ENCODE data around the gene PIBF1.
"Not testable (repeated sequence)": the region's sequence is repeated elsewhere in the genome, so short reads cannot be mapped to it uniquely, and the experiment has no call there.

The PIBF1 gene

DNA sequence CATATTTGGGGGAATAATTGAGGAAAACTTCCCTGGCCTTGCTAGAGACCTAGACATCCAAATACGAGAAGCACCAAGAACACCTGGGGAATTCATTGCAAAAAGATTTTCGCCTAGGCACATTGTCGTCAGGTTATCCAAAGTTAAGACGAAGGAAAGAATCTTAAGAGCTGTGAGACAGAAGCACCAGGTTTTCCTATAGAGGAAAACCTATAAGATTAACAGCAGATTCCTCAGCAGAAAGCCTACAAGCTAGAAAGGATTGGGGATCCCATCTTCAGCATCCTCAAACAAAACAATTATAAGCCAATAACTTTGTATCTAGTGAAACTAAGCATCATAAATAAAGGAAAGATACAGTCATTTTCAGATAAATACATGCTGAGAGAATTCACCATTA, 114.9 kb downstream of the PIBF1 start:
- no peak for DNase-seq (ENCODE audit: low read depth in 2 of 3, low spot score in 2 of 3)

DNA sequence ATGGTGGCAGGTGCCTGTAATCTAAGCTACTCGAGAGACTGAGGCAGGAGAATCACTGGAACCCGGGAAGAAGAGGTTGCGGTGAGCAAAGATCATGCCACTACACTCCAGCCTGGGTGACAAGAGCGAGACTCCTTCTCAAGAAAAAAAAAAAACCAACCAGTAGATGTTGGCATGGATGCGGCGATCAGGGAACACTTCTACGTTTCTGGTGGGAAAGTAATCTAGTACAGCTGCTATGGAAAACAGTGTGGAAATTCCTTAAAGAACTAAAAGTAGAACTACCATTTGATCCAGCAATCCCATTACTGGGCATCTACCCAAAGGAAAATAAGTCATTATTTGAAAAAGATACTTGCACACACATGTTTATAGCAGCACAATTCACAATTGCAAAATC, 119.6 kb downstream of the PIBF1 start:
- not testable (repeated sequence) for DNase-seq (ENCODE audit: low read depth in 2 of 3, low spot score in 2 of 3)

DNA sequence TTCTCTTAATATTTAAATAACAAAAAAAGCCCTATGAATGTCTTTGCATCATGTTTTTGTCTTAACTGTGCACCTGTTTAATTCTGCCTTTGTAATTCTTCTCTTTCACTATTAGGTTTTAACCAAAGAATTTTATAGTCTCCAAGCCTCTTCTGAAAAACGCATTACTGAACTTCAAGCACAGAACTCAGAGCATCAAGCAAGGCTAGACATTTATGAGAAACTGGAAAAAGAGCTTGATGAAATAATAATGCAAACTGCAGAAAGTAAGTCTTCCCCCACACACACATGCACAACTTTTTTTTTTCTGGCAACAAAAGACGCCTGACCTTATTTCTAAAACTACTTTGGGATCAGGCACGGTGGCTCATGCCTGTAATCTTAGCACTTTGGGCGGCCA, 126.5 kb downstream of the PIBF1 start:
- DNase-seq (ENCODE audit: low read depth in 2 of 3, low spot score in 2 of 3), result no peak

DNA sequence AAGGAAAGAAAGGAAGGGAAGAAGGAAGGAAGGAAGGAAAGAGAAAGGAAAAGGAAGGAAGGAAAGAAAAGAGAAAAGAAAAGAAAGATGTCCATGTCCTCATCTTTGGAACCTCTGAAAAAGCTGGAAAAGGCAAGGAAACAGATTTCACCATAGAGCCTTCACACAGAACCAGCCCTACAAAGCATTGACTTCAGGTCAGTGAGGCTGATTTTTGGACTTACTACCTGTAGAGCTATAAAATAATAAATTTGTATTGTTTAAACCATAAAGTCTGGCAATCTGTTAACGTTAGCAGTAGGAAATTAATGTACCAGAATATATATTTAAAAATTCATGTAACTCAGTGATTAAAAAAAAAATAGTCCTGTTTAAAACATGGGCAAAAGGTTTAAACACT, 130.0 kb downstream of the PIBF1 start:
- no peak for DNase-seq (ENCODE audit: low read depth in 2 of 3, low spot score in 2 of 3)

DNA sequence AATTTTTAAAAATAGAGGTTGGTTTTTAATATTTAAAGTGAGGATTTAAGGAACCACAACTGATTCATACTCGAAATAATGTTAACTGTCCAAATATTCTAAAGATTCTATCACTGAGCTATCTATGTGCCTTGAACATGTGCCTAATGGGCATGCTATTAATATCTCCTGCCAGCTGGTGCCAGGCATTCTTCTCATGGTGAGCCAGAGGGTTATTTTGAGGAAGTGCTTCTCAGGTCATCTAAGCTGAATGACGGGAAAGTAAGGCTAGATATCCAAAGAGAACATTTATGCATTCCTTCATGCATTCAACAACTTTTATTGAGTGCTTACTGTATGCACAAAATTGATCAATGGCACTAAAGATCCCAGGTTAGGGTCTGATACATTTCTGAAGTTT, 138.2 kb downstream of the PIBF1 start:
- no peak for DNase-seq (ENCODE audit: low read depth in 2 of 3, low spot score in 2 of 3)

DNA sequence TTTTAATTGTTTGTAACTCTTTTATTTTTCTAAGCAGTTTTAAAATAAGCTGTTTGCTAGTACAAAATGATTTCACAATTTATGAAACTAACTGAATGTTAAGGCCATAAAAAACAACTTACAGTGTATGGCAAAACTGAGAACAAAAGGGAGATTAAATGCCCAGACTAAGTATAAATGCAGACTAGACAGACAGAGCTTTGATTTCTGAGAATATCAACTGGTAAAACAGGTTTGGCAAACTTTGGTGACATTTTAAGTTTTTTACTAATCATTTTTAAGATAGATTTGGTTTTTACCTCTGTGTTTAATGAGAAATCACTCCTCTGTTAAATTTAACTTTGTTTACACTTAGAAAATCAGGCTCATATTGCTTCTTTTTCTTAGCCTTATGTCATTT, 149.4 kb downstream of the PIBF1 start:
- no peak for DNase-seq (ENCODE audit: low read depth in 2 of 3, low spot score in 2 of 3)

DNA sequence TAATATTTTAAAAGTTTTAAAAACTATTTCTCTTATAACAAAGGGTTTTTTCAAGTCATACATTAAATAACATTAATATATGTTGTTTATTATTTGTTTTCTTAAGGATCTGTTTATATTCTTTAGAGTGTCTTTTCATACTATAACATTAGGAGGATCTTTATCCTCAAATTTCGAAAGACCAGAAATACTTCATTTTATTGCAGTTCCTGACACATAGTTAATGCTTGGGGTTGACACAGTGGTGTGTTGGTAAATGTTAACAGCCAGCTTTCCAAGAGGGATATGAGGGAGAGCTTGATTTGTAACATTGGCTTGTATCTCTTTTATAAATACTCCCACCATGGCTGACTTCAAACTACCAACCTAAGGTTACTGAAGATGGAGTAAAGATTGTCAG, 150.3 kb downstream of the PIBF1 start:
- no peak for DNase-seq (ENCODE audit: low read depth in 2 of 3, low spot score in 2 of 3)

DNA sequence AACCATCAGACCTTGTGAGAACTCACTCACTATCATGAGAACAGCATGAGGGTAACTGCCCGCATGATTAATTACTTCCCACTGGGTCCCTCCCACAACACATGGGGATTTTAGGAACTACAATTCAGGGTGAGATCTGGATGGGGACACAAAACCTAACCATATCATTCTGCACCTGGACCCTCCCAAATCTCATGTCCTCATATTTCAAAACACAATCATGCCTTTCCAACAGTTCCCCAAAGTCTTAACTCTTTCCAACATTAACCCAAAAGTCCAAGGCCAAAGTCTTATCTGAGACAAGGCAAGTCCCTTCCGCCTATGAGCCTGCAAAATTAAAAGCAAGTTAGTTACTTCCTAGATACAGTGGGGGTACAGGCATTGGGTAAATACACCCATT, 164.3 kb downstream of the PIBF1 start:
- DNase-seq (ENCODE audit: low read depth in 2 of 3, low spot score in 2 of 3), result not testable (repeated sequence)

DNA sequence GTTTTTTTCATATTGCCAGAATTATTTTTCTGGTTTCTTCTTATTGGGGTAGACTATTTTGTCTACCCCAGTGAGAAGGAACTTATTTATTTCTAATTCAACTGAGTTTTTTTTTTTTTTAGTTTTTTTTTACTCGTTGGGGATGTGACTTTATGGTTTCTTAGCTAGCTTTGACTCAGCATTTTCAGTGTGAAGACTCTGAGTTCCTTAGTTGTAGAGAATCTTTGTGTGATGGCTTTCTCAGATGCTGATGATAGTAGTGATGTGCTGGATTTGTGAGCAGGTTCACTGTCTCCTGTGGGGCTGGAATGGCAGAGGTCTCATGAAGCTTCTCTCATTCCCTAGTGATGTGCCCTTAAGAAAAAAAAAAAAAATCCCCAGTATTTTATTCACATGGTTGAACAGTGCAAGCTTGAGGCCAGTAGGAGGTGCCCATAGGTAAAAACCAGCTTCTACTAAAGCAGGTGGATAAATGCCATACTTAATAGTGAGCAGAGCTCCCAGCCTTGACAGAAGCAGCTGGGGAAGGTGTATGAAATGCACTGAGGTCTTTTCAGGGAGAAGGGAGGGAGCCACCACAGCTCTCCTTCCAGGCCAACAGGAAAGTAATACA, 170.7 kb downstream of the PIBF1 start:
- DNase-seq (ENCODE audit: low read depth in 2 of 3, low spot score in 2 of 3), result no peak

DNA sequence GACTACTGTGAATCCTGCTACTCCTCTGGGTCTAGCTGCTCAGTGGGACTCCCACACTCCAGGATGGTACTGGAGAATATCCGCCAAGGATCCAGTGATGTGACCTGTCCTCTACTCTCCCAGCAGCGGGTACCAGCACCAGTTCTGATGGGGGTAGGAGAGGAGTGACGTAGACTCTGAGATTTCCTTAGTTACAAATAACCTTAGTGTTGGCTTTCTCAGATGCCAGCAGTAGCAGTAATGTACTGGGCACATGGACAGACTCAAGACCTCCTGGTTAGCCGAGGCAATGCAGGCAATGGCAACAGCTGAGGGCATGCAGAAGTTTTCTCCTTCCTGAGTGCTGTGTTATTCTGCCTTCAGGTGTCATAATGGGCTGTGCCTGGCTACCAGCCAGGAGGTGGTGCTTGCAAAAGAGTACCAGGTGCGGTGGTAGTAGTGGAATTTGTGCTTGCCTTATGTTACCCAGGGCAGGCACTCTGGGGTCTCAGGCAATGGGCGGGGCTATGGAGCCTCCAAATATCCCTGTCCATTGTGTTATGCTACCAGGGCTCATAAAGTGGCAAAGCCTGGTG, 171.5 kb downstream of the PIBF1 start:
- DNase-seq (ENCODE audit: low read depth in 2 of 3, low spot score in 2 of 3), result no peak

DNA sequence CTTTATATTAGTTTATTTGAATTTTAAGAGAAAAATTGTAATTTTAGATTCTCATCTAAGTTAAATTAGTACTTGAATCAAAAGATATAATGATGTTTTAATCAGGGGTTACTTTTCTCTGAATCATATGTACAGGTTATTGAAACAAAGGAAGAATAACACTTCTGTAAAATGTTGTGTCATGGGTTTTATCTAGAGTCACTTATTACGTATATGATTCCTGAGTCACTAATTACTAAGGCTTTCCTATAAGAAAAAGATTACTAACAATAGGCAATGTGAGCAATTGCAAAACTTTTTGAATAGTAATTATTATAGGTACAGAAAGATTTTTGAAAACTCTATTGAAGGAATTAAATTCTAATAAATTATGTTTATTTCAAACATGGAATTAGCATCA, 177.7 kb downstream of the PIBF1 start:
- no peak for DNase-seq (ENCODE audit: low read depth in 2 of 3, low spot score in 2 of 3)

DNA sequence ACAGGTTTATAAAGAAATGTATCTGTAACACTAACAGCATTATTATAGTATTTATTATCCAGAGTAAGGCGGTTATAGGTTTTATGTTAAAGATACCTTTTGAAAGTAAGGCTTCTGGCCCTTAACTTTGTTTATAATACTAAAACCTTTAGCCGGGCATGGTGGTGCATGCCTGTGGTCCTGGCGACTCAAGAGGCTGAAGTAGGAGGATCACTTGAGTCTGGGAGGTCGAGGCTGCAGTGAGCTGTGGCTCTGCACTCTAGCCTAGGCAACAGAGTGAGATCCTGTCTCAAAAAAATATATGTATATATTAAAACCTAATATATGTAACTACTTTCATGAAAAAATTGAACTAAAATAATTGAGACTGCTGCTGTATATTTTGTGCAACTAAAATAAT, 178.2 kb downstream of the PIBF1 start:
- no peak for DNase-seq (ENCODE audit: low read depth in 2 of 3, low spot score in 2 of 3)

DNA sequence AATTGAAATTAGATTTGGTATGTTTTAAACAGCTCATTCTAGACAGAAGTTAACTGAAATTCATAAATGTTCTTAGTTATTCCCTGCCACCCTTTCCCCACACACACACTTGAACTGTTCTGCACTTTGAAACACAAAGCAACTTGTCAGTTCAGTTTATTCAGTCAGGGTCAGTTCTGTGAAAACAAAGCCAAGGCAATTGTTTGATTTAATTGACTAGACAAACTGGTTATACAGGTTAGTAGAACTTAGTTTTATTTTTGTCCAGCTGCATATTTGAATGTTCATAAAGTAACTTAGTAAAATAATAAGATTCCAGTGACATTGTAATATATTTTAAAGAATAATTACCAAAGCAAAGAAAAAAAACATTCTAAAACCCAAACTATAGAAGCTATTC, 178.6 kb downstream of the PIBF1 start:
- DNase-seq (ENCODE audit: low read depth in 2 of 3, low spot score in 2 of 3), result no peak

DNA sequence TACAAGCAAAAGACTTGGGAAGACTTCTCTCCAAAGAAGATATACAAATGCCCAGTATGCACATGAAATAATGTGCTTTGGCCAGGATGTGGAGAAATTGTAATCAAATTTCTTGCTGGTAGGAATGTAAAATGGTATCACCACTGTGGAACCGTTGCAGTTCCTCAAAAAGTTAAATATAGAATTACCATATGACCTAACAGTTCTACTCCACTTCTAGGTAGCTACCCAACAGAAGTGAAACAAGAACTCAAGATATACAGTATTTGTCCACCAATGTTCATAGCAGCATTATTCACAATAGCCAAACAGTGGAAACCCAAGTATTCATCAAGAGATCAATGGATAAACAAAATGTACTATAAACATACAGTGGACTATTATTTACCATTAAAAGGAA, 181.8 kb downstream of the PIBF1 start:
- no peak for DNase-seq (ENCODE audit: low read depth in 2 of 3, low spot score in 2 of 3)

DNA sequence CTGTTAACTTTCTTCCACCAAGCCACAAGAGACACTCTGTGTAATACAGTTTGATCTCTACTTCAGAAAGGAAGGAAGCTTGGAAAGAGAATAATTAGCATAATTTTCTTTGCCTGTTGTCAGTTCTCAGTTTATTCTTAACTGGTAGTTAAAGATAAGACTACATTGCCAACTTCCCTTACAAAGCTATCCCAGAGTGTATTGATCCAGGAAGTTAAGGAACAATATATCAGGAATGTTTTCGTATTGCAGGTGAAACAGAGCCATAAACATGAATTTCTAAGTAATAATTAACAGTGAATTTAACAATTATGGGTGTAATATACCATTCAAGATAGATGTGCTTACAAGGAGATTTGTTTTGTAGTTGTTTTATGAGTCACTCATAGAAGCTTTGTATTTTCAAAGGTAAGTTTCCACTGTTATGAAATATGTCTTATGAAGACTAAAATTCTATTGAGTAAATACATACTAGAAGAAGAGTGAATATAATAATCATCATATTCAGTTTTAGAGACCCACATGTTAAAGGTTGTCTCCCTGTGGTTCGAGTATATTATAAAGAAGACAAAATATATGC, 188.5 kb downstream of the PIBF1 start:
- no peak for DNase-seq (ENCODE audit: low read depth in 2 of 3, low spot score in 2 of 3)

DNA sequence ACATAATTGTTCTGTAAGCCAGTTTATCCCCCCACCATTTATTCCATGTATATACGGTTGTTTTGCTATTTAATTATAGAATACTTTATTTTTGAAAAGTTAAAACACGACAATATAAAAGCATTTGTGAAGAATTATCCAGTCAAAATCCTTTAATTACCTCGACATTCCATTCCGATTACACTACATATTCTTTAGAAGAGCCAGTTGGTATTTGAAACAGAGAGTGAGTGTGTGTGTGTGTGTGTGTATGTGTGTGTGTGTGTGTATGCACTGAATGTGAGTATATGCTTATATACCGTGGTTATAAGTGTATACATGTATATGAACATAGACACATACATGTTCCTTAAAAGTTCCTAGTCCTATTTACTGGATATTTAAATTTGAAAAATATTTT, 189.0 kb downstream of the PIBF1 start:
- DNase-seq (ENCODE audit: low read depth in 2 of 3, low spot score in 2 of 3), result no peak

DNA sequence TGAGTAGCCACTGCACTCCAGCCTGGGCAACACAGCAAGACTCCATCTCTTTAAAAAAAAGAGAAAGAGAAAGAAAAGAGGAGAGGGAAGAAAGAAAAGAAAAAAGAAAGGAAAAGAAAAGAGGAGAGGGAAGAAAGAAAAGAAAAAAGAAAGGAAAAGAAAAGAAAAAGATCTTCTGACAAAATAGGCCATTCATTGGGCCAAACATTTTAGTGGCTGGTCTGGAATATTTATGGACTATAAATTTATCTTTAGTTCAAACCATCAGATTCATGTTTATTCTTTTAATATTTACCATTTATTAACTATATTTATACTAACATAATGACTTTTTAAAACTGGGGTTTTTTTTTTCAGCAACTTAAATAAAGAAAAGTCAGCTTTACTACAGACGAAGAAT, 191.3 kb downstream of the PIBF1 start:
- DNase-seq (ENCODE audit: low read depth in 2 of 3, low spot score in 2 of 3), result no peak

DNA sequence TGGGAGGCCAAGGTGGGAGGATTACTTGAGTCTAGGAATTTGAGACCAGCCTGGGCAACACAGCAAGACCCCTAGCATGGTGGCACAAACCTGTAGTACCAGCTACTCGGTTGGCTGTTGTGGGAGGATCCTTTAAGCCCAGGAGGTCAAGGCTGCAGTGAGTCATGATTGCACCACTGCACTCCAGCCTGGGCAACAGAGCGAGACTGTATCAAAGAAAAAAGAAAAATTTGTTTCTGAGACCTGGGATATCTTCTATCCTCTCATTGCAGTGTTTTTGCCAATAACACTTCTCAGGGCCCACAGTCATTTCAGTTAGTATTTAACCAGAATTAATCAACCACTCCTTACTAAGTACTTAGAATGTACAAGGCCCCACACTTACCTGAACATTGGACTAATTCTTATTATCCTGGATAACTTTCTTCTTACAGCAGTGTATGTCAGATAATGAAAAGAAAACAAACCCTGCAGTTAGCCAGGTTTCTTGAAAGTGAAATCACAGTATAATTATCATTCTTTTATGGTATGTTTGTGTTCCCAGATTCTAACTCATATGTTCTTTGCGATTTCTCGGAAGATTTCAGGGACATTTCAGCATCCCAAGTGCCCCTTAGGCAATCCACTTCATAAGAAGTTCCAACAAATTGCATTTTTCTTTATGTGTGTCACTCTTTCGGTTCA, 201.3 kb downstream of the PIBF1 start:
- DNase-seq (ENCODE audit: low read depth in 2 of 3, low spot score in 2 of 3), result no peak

DNA sequence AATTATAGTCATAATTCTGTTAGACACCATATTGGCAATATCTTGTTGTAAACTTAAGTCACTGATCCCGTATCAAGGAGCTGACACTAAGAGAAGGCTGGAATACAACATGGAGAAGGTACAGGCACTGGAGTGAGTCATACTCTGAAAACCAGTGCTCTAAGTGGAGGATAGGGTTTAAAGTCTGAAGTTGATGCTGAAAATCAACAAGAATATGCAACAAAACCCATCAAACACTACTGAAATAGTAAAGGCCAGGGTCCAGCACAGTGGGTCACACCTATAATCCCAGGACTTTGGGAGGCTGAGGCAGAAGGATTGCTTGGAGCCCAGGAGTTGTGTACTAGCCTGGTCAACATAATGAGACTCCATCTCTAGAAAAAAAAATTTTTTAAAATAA, 203.7 kb downstream of the PIBF1 start:
- DNase-seq (ENCODE audit: low read depth in 2 of 3, low spot score in 2 of 3), result no peak

DNA sequence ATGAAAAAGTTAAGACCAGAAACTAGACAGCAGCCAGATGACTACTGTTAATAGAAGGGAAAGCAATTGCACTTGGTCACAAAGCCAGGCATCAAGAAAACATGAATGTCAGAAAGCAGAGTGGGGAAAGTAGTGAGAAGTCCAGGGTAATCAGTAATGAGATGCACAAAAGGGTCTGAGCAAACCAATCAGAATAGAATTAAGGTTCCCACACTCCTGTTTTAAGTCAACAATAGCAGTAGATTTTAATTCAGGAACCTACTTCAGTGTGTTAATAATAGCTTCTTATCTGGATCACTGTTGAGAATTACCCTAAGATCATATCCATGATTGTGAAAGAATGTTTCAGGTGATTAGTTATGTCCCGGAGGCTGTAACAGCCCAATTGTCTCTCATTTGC, 204.3 kb downstream of the PIBF1 start:
- DNase-seq (ENCODE audit: low read depth in 2 of 3, low spot score in 2 of 3), result no peak

DNA sequence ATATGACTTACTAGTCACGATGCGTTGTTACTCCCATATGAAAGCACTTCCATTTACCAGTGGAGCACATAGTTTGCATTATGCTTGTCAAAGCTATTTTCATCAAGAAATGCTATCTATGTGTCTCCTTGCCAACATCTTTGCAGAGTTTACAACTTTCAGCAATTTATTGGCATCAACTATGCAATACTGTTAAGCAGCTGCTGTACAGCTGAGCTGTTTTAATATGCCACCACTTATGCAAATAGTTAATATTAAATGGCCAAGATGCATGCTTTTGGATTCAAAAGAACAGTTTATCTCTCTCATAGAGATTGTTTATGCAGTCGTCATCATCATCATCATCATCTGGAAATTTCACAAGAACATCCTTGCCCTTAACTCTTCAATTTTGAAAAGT, 209.0 kb downstream of the PIBF1 start:
- no peak for DNase-seq (ENCODE audit: low read depth in 2 of 3, low spot score in 2 of 3)

DNA sequence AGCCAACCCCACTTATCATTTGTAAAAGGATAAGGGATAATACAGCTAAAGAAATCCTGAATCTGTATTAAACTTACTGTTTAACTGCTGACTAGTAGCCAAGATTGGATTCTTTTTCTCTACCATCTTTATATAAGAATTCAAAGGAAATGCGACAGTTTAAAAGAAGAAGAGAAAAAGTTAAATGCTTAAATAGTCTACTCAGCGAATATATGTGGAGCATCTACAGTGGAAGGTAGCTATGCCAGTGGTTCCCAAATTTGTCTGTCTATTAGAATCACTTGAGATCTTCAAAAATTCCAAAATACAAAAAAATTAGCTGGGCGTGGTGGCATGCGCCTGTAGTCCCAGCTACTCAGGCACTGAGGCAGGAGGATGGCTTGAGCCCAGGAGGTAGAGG, 216.1 kb downstream of the PIBF1 start:
- DNase-seq (ENCODE audit: low read depth in 2 of 3, low spot score in 2 of 3), result no peak
